HEK293 (cell line): ENCODE data around the gene DPF3.

Source experiments
- FEZF1 ChIP-seq: fragments of 450-650 bp; formaldehyde crosslinking; IDR thresholded peaks from 2 replicates; pipeline ENCODE4 v1.5.1; 2016; ENCODE audit warnings: missing biosample characterization, missing genetic modification characterization
- GLI4 ChIP-seq: fragments of 450-650 bp; formaldehyde crosslinking; IDR thresholded peaks from 2 replicates; pipeline ENCODE4 v1.5.1; 2016; ENCODE audit warnings: missing biosample characterization, missing genetic modification characterization
- KLF1 ChIP-seq: fragments of 450-650 bp; formaldehyde crosslinking; IDR thresholded peaks from 2 replicates; pipeline ENCODE4 v1.5.1; 2016; ENCODE audit warnings: missing biosample characterization, missing genetic modification characterization
- KLF9 ChIP-seq: fragments of 450-650 bp; formaldehyde crosslinking; IDR thresholded peaks from 2 replicates; pipeline ENCODE4 v1.5.1; 2016; ENCODE audit warnings: missing biosample characterization, missing genetic modification characterization, low read depth
- YY1 ChIP-seq: fragments of 450-650 bp; formaldehyde crosslinking; IDR thresholded peaks from 2 replicates; pipeline ENCODE4 v1.5.1; 2018; ENCODE audit warnings: missing biosample characterization, missing genetic modification characterization
- ZNF302 ChIP-seq: fragments of 450-650 bp; formaldehyde crosslinking; IDR thresholded peaks from 2 replicates; pipeline ENCODE4 v1.5.1; 2016; ENCODE audit warnings: missing biosample characterization, missing genetic modification characterization, low read depth
- ZNF324 ChIP-seq: fragments of 450-650 bp; formaldehyde crosslinking; IDR thresholded peaks from 2 replicates; pipeline ENCODE4 v1.5.1; 2016; ENCODE audit warnings: missing biosample characterization, missing genetic modification characterization
- ZNF335 ChIP-seq: fragments of 450-650 bp; formaldehyde crosslinking; conservative IDR thresholded peaks from 2 replicates; pipeline ENCODE4 v1.5.1; 2016; ENCODE audit warnings: missing biosample characterization, missing genetic modification characterization
- ZNF747 ChIP-seq: fragments of 450-650 bp; formaldehyde crosslinking; IDR thresholded peaks from 2 replicates; pipeline ENCODE4 v1.5.1; 2016; ENCODE audit warnings: missing biosample characterization, missing genetic modification characterization
- ZNF768 ChIP-seq: fragments of 450-650 bp; formaldehyde crosslinking; IDR thresholded peaks from 2 replicates; pipeline ENCODE4 v1.5.1; 2018; ENCODE audit warnings: missing biosample characterization, mild to moderate bottlenecking, missing genetic modification characterization
- TF ChIP-seq, protein P1 (sequence below): fragments of 450-650 bp; formaldehyde crosslinking; IDR thresholded peaks from 2 replicates; pipeline ENCODE4 v1.5.1; 2016; ENCODE audit warnings: missing biosample characterization, missing genetic modification characterization
- TF ChIP-seq, protein P2 (sequence below): fragments of 450-650 bp; formaldehyde crosslinking; IDR thresholded peaks from 2 replicates; pipeline ENCODE4 v1.5.1; 2016; ENCODE audit warnings: missing biosample characterization, missing genetic modification characterization
- TF ChIP-seq, protein P3 (sequence below): fragments of 450-650 bp; formaldehyde crosslinking; IDR thresholded peaks from 2 replicates; pipeline ENCODE4 v1.5.1; 2016; ENCODE audit warnings: missing biosample characterization, missing genetic modification characterization

DNA sequence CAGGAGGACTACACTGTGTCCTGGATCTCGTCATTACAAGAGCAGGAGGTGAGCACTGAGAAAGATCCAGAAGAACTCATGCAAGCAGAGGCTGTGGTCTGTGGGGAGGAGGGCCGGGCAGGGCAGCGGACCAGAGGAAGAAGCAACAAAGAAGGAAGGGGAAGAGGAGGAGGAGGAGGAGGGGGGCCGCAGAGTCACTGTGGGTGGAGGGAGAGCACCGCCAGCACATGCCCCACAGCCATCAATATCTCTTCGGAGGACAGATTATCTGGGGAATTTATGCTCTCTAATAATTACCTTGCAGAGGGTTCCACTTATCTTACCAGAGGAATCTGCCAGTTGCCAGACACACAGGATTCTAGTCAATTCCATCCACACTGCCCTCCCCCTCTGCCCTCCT, 105.6 kb downstream of the DPF3 start:
- TF ChIP-seq, protein P1, sequence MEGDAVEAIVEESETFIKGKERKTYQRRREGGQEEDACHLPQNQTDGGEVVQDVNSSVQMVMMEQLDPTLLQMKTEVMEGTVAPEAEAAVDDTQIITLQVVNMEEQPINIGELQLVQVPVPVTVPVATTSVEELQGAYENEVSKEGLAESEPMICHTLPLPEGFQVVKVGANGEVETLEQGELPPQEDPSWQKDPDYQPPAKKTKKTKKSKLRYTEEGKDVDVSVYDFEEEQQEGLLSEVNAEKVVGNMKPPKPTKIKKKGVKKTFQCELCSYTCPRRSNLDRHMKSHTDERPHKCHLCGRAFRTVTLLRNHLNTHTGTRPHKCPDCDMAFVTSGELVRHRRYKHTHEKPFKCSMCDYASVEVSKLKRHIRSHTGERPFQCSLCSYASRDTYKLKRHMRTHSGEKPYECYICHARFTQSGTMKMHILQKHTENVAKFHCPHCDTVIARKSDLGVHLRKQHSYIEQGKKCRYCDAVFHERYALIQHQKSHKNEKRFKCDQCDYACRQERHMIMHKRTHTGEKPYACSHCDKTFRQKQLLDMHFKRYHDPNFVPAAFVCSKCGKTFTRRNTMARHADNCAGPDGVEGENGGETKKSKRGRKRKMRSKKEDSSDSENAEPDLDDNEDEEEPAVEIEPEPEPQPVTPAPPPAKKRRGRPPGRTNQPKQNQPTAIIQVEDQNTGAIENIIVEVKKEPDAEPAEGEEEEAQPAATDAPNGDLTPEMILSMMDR (tag by site-specific recombination) = no peak
- no peak for TF ChIP-seq ZNF747 (tag by site-specific recombination)
- TF ChIP-seq GLI4 (tag by site-specific recombination) = no peak
- TF ChIP-seq FEZF1 (tag by site-specific recombination) = no peak
- TF ChIP-seq YY1 (tag by site-specific recombination) = no peak
- TF ChIP-seq KLF1 = no peak
- TF ChIP-seq, protein P2, sequence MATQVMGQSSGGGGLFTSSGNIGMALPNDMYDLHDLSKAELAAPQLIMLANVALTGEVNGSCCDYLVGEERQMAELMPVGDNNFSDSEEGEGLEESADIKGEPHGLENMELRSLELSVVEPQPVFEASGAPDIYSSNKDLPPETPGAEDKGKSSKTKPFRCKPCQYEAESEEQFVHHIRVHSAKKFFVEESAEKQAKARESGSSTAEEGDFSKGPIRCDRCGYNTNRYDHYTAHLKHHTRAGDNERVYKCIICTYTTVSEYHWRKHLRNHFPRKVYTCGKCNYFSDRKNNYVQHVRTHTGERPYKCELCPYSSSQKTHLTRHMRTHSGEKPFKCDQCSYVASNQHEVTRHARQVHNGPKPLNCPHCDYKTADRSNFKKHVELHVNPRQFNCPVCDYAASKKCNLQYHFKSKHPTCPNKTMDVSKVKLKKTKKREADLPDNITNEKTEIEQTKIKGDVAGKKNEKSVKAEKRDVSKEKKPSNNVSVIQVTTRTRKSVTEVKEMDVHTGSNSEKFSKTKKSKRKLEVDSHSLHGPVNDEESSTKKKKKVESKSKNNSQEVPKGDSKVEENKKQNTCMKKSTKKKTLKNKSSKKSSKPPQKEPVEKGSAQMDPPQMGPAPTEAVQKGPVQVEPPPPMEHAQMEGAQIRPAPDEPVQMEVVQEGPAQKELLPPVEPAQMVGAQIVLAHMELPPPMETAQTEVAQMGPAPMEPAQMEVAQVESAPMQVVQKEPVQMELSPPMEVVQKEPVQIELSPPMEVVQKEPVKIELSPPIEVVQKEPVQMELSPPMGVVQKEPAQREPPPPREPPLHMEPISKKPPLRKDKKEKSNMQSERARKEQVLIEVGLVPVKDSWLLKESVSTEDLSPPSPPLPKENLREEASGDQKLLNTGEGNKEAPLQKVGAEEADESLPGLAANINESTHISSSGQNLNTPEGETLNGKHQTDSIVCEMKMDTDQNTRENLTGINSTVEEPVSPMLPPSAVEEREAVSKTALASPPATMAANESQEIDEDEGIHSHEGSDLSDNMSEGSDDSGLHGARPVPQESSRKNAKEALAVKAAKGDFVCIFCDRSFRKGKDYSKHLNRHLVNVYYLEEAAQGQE (tag by site-specific recombination) = no peak
- TF ChIP-seq ZNF335 (tag by site-specific recombination) = no peak
- TF ChIP-seq, protein P3, sequence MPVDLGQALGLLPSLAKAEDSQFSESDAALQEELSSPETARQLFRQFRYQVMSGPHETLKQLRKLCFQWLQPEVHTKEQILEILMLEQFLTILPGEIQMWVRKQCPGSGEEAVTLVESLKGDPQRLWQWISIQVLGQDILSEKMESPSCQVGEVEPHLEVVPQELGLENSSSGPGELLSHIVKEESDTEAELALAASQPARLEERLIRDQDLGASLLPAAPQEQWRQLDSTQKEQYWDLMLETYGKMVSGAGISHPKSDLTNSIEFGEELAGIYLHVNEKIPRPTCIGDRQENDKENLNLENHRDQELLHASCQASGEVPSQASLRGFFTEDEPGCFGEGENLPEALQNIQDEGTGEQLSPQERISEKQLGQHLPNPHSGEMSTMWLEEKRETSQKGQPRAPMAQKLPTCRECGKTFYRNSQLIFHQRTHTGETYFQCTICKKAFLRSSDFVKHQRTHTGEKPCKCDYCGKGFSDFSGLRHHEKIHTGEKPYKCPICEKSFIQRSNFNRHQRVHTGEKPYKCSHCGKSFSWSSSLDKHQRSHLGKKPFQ (tag by site-specific recombination) = no peak
- no peak for TF ChIP-seq ZNF768 (tag by site-specific recombination)
- TF ChIP-seq ZNF302 (tag by site-specific recombination) = no peak
- no peak for TF ChIP-seq ZNF324 (tag by site-specific recombination)
- TF ChIP-seq KLF9 (tag by site-specific recombination) = no peak
